NT2/D1 (cell line): ENCODE data around the gene KCND3.

Experiments
- DNase-seq: peaks from one replicate; pipeline ENCODE4 v3.0.0-alpha.2; 2011; ENCODE audit warnings: low read depth, low spot score
- H3K27me3 ChIP-seq: 2 replicates; pipeline ENCODE4 v1.6.0; 2011; ENCODE audit warnings: mild to moderate bottlenecking; ENCODE audit not compliant: insufficient read length, insufficient read depth
- H3K36me3 ChIP-seq: 2 replicates; pipeline ENCODE4 v1.6.1; 2011; ENCODE audit warnings: mild to moderate bottlenecking, low read length, mixed read lengths; ENCODE audit not compliant: insufficient read depth, insufficient read length
- H3K4me1 ChIP-seq: 2 replicates; pipeline ENCODE4 v1.5.1; 2011; ENCODE audit not compliant: insufficient read depth, insufficient read length
- H3K4me3 ChIP-seq: 2 replicates; pipeline ENCODE4 v1.5.1; 2011; ENCODE audit warnings: low read depth; ENCODE audit not compliant: insufficient read length
- H3K9ac ChIP-seq: 2 replicates; pipeline ENCODE4 v1.6.0; 2011; ENCODE audit warnings: low read depth; ENCODE audit not compliant: insufficient read length
- H3K9me3 ChIP-seq: 2 replicates; pipeline ENCODE4 v1.5.1; 2011; ENCODE audit warnings: mild to moderate bottlenecking, low read length; ENCODE audit not compliant: insufficient read depth
- SUZ12 ChIP-seq: IDR thresholded peaks from 2 replicates; pipeline ENCODE4 v1.6.1; 2011; ENCODE audit not compliant: insufficient read length, insufficient read depth; ENCODE audit errors: extremely low read depth
- YY1 ChIP-seq: IDR thresholded peaks from 2 replicates; pipeline ENCODE4 v1.6.1; 2011; ENCODE audit not compliant: insufficient read length, insufficient read depth
- ZNF274 ChIP-seq: IDR thresholded peaks from 2 replicates; pipeline ENCODE4 v1.6.1; 2011; ENCODE audit warnings: mild to moderate bottlenecking, low read depth, low read length

KCND3 gene

DNA sequence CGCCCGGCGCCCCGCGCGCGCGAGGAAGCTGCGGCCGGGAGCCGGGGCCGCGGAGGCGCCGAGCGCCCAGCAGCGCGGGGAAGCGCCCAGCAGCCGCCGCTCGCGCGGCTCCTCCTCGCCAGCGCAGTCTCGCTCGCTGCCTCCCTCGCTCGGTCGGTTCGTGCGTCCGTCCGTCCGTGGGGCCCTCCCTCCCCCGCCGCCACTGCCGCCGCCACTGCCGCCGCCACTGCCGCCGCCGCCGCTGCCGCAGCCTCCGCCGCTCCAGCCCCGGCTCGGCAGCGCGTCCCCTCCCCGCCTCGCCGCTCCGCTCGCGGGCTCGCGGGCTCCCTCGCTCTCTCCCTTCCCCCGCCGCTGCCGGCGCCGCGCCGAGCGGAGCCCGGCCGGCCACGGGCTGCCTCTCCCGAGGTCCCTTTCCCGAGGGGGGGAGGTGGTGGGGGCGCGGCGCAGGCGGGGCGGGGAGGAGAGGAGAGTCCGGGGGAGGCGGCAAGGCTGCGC is at the start of gene KCND3:
Gene KCND3 (minus strand): TSS at position 138 of the 495 bp plus-strand sequence.
- TF ChIP-seq ZNF274 (no peak), YY1 (no peak), SUZ12 (no peak)
- Histone ChIP-seq H3K4me1 (peaks cover 10% of the 10 kb centered on the region), H3K9ac (peak within 1 kb of the TSS; percentile 76), H3K36me3 (no peaks in the 10 kb centered on the region), H3K9me3 (no peaks in the 10 kb centered on the region), H3K4me3 (peak within 1 kb of the TSS; percentile 58), H3K27me3 (peaks cover 63% of the 10 kb centered on the region)
- DNase-seq: no peak

DNA sequence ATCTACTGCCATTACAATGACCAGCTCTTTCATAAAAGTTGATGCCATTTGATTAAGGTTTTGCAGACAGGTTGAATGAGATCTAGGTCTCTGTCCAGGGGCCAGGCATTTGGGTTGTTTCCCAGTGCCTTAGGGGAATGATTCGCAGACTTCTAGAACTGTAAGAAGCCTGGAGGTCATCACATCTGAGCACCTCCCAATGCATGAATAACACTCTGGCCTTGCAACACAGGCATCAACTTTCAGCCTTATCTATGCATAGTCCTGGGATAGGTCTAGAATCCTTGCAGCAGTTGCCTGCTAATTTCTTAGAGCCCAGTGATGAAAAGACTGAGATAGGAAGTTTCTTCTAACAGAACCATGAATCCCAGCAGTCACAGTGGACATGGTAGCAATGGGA is 44.8 kb upstream of the KCND3 start:
- H3K4me3 ChIP-seq: no peak overlapping the region
- no peaks in the 10 kb centered on the region for H3K27me3 ChIP-seq
- H3K9ac ChIP-seq: no peak overlapping the region
- no peaks in the 10 kb centered on the region for H3K9me3 ChIP-seq
- no peaks in the 10 kb centered on the region for H3K4me1 ChIP-seq
- TF ChIP-seq ZNF274 (no peak), YY1 (no peak), SUZ12 (no peak)
- no peaks in the 10 kb centered on the region for H3K36me3 ChIP-seq
- DNase-seq: no peak

DNA sequence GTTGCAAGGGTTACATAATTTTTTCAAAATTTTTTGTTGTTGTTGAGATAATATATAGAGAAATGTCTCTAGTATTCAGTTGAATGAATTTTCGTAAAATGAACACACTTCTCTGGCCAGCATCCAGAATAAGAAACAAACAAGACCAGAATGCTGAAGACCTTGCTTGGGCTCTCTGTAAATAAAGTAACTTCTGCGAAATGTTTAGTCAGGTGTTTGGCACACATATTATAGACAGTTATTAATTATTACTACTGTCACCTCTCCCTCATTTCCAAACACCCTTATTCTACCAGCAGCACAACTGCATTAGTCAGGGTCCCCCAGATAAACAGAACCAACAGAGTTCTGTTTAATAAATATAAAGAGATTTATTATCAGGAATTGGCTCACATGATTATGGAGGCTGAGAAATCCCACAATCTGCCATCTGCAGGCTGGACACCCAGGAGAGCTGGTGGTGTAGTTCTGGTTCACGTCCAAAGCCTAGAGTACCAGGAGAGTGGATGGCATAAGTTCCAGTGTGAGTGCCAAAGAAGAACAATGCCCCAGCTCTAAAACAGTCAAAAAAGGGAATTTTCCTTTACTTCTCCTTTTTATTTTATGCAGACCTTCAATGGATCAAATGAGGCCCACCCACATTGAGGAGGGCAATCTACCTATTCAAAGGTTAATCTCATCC is 44.1 kb upstream of the KCND3 start:
- DNase-seq: no peak
- Histone ChIP-seq H3K4me3 (no peak overlapping the region), H3K9me3 (no peaks in the 10 kb centered on the region), H3K4me1 (no peaks in the 10 kb centered on the region), H3K9ac (no peak overlapping the region), H3K27me3 (no peaks in the 10 kb centered on the region), H3K36me3 (no peaks in the 10 kb centered on the region)
- no peak for TF ChIP-seq ZNF274
- no peak for TF ChIP-seq SUZ12
- no peak for TF ChIP-seq YY1

DNA sequence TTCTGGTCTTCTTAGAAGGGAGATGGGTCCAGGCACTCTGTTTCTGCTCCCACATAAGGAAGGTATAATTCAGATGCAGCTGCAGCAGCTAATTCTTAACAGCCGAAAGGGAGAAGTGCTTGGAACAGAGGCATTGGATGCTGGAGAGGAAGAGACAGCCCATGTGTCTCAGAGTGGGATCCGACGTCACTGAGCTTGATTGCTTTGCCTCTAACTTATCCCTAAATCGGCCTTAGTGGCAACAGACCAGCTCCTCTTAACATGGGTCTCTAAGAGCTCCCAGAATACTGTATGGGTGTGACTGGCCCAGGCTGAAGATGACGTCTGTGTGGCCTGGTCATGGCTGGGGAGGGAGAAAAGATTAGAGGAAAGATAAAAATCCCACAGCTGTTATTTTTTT is 40.7 kb upstream of the KCND3 start:
- H3K4me3 ChIP-seq: no peak overlapping the region
- no peak overlapping the region for H3K9ac ChIP-seq
- no peak for DNase-seq
- no peaks in the 10 kb centered on the region for H3K4me1 ChIP-seq
- no peaks in the 10 kb centered on the region for H3K27me3 ChIP-seq
- no peaks in the 10 kb centered on the region for H3K36me3 ChIP-seq
- H3K9me3 ChIP-seq: no peaks in the 10 kb centered on the region
- TF ChIP-seq ZNF274 (no peak), SUZ12 (no peak)

DNA sequence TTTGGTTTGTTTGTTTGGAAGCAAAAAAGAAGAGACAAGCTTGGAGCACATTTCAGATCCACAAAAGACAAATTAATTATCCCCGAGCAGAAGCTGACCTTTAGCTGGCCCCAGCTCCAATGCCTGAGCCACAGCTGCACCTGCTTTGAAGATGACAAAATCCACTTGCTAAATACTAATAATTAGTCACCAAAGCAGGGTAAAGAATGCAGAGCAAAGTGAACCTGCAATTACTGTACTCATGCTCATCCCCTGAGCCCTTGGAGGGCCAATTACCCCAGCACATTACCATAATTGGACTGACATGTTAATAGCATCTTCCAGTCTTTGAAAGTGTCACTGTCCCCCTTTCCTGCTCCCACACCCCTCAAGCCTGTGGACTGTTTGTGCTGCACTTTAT is 38.2 kb upstream of the KCND3 start:
- Histone ChIP-seq H3K4me1 (no peaks in the 10 kb centered on the region), H3K9ac (no peak overlapping the region), H3K9me3 (no peaks in the 10 kb centered on the region), H3K27me3 (no peaks in the 10 kb centered on the region), H3K4me3 (no peak overlapping the region), H3K36me3 (no peaks in the 10 kb centered on the region)
- TF ChIP-seq ZNF274 (no peak), YY1 (no peak), SUZ12 (no peak)
- no peak for DNase-seq

DNA sequence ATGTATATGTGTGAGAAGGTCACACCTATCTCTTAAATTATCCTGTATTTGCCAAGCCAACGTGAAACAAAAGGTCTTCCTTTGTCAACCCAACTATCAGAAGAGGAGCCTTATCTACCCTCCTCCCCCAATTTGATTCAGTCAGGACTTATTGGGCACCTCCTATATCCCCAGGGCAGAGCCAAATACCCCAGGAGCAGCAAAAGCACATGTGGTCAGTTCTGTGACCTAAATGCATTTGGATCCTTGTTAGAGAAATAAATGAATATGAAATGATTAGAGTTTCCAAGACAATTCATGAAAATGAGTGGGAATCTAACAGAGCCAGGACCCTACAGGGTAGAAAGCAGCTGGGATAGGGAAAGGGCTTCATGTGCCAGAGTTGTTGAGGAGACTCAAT is 37.0 kb upstream of the KCND3 start:
- Histone ChIP-seq H3K4me1 (no peaks in the 10 kb centered on the region), H3K9ac (no peak overlapping the region), H3K9me3 (no peaks in the 10 kb centered on the region), H3K27me3 (no peaks in the 10 kb centered on the region), H3K4me3 (no peak overlapping the region), H3K36me3 (no peaks in the 10 kb centered on the region)
- TF ChIP-seq ZNF274 (no peak), YY1 (no peak), SUZ12 (no peak)
- DNase-seq: no peak

DNA sequence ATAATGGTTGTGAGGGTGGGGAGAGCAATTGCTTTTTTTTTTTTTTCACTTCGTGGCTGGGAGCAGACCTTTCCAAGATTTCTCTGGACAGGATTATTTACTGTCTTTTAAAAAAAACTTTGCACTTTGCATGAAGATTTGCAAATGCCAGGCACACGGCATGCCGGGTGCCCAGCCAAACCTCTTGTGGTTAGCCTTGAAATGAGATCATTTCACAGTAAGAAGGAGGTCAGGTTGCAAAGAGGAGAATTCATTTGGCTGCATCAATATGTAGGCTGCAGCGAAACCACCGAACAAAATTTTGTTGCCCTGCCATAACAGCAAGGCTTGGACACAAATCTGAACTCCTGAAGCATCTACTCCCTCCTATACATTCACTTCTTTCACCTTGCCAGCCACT is 36.5 kb upstream of the KCND3 start:
- Histone ChIP-seq H3K4me3 (no peak overlapping the region), H3K9ac (no peak overlapping the region), H3K27me3 (no peaks in the 10 kb centered on the region), H3K9me3 (no peaks in the 10 kb centered on the region), H3K36me3 (no peaks in the 10 kb centered on the region), H3K4me1 (no peaks in the 10 kb centered on the region)
- TF ChIP-seq SUZ12 (no peak), ZNF274 (no peak), YY1 (no peak)
- DNase-seq: no peak

DNA sequence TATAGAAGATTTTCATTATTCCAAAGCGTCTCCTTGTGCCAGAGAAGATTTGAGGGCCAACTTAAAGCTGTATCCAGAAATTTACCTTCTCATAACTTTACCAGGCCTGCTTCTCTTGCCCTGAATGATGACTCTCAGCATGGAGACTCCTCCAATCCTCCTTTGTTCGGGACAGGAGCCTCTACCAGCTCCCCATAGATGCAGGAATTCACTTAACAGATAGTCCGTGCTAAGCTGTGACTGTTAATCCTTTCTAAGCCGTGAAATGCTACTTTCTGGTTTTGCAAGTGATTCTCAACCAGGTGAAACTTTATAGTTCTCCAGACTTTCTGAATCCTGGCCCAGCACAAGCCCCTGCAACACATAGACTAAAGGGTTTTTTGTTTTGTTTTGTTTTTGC is 31.8 kb upstream of the KCND3 start:
- Histone ChIP-seq H3K9me3 (no peaks in the 10 kb centered on the region), H3K4me1 (no peaks in the 10 kb centered on the region), H3K4me3 (no peak overlapping the region), H3K27me3 (no peaks in the 10 kb centered on the region), H3K9ac (no peak overlapping the region), H3K36me3 (no peaks in the 10 kb centered on the region)
- no peak for DNase-seq
- TF ChIP-seq SUZ12 (no peak), YY1 (no peak), ZNF274 (no peak)
